Measurements from ENCODE around the gene SLC25A36. TPM values are rescaled to one million over a fixed set of nuclear protein-coding genes. Genes with fewer than 3 reads are reported as not detected.

Gene SLC25A36, protein sequence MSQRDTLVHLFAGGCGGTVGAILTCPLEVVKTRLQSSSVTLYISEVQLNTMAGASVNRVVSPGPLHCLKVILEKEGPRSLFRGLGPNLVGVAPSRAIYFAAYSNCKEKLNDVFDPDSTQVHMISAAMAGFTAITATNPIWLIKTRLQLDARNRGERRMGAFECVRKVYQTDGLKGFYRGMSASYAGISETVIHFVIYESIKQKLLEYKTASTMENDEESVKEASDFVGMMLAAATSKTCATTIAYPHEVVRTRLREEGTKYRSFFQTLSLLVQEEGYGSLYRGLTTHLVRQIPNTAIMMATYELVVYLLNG
- 49.9 TPM for polyA plus RNA-seq (2013, experiment 1 of 2)
- polyA plus RNA-seq (2013, experiment 2 of 2), result 54.7 TPM

GRCh38 chr3:140941434-140942220 is at the start of gene SLC25A36:
Gene SLC25A36 (plus strand): TSS chr3:140941836. CDS start chr3:140942055, 219 bp downstream.
- Histone ChIP-seq H3K27ac (ENCODE audit: low read depth, low read length) (peak within 1 kb of the TSS; percentile 98), H3K27me3 (ENCODE audit: insufficient read depth, low read length) (no peaks in the 10 kb centered on the region), H3K9me3 (ENCODE audit: insufficient read depth, low read depth, low read length) (no peaks in the 10 kb centered on the region), H3K4me1 (ENCODE audit: insufficient read depth, low read length) (peaks cover 26% of the 10 kb centered on the region), H3K9ac (ENCODE audit: low read depth, low read length) (peak within 1 kb of the TSS; percentile 99), H3K36me3 (ENCODE audit: insufficient read depth, low read length) (0 out of 2 replicates have a peak, but pooled peaks cover 2% of the 10 kb centered on the region), H3K4me3 (ENCODE audit: low read length) (peak within 1 kb of the TSS; percentile 94)
- under 1% methylated on average over 63 of the region's 72 CpGs for WGBS

- Histone ChIP-seq H3K4me3 (ENCODE audit: low read length) (no peak overlapping the region), H3K36me3 (ENCODE audit: insufficient read depth, low read length) (no peaks in the 10 kb centered on the region), H3K27ac (ENCODE audit: low read depth, low read length) (no peak overlapping the region), H3K9me3 (ENCODE audit: insufficient read depth, low read depth, low read length) (no peaks in the 10 kb centered on the region), H3K9ac (ENCODE audit: low read depth, low read length) (no peak overlapping the region), H3K4me1 (ENCODE audit: insufficient read depth, low read length) (no peaks in the 10 kb centered on the region), H3K27me3 (ENCODE audit: insufficient read depth, low read length) (no peaks in the 10 kb centered on the region)
- WGBS, result 61% methylated on average over 3 of the region's 3 CpGs
These were observed 44.6 kb upstream of the SLC25A36 start for GRCh38 chr3:140896997-140897396.

GRCh38 chr3:140898340-140899180 is 43.1 kb upstream of the SLC25A36 start:
- no peaks in the 10 kb centered on the region for H3K4me1 ChIP-seq (ENCODE audit: insufficient read depth, low read length)
- H3K27me3 ChIP-seq (ENCODE audit: insufficient read depth, low read length), result no peaks in the 10 kb centered on the region
- H3K9me3 ChIP-seq (ENCODE audit: insufficient read depth, low read depth, low read length), result no peaks in the 10 kb centered on the region
- 75% methylated on average over 3 of the region's 3 CpGs for WGBS
- no peak overlapping the region for H3K27ac ChIP-seq (ENCODE audit: low read depth, low read length)
- no peak overlapping the region for H3K4me3 ChIP-seq (ENCODE audit: low read length)
- no peaks in the 10 kb centered on the region for H3K36me3 ChIP-seq (ENCODE audit: insufficient read depth, low read length)
- no peak overlapping the region for H3K9ac ChIP-seq (ENCODE audit: low read depth, low read length)

GRCh38 chr3:140899363-140899762 is 42.3 kb upstream of the SLC25A36 start:
- H3K36me3 ChIP-seq (ENCODE audit: insufficient read depth, low read length), result no peaks in the 10 kb centered on the region
- no peaks in the 10 kb centered on the region for H3K9me3 ChIP-seq (ENCODE audit: insufficient read depth, low read depth, low read length)
- 89% methylated on average over 1 of the region's 1 CpG for whole genome bisulfite sequencing
- H3K4me3 ChIP-seq (ENCODE audit: low read length), result no peak overlapping the region
- no peak overlapping the region for H3K27ac ChIP-seq (ENCODE audit: low read depth, low read length)
- no peak overlapping the region for H3K9ac ChIP-seq (ENCODE audit: low read depth, low read length)
- no peaks in the 10 kb centered on the region for H3K4me1 ChIP-seq (ENCODE audit: insufficient read depth, low read length)
- no peaks in the 10 kb centered on the region for H3K27me3 ChIP-seq (ENCODE audit: insufficient read depth, low read length)

GRCh38 chr3:140902791-140903190 is 38.8 kb upstream of the SLC25A36 start:
- Histone ChIP-seq H3K4me3 (ENCODE audit: low read length) (no peak overlapping the region), H3K27me3 (ENCODE audit: insufficient read depth, low read length) (no peaks in the 10 kb centered on the region; the same call in 1 of the 2 replicates), H3K9me3 (ENCODE audit: insufficient read depth, low read depth, low read length) (no peaks in the 10 kb centered on the region), H3K4me1 (ENCODE audit: insufficient read depth, low read length) (no peaks in the 10 kb centered on the region), H3K36me3 (ENCODE audit: insufficient read depth, low read length) (no peaks in the 10 kb centered on the region), H3K27ac (ENCODE audit: low read depth, low read length) (no peak overlapping the region), H3K9ac (ENCODE audit: low read depth, low read length) (no peak overlapping the region)

DNA sequence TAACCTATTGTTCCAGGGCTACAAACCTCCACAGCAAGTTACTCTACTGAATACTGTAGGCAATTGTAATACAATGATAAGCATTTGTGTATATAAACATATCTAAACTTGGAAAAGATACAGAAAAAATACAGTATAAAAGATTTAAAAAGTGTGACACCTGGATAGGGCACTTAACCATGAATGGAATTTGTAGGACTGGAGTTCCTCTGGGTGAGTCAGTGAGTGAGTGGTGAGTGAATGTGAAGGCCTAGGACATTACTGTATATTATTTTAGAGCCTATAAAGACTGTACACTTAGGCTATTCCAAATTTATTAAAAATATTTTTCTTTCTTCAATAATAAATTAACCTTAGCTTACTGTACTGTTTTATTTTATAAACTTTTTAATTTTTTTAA is 38.4 kb upstream of the SLC25A36 start:
- Histone ChIP-seq H3K36me3 (ENCODE audit: insufficient read depth, low read length) (no peaks in the 10 kb centered on the region), H3K9me3 (ENCODE audit: insufficient read depth, low read depth, low read length) (no peaks in the 10 kb centered on the region), H3K27me3 (ENCODE audit: insufficient read depth, low read length) (no peaks in the 10 kb centered on the region; the same call in 1 of the 2 replicates), H3K4me1 (ENCODE audit: insufficient read depth, low read length) (no peaks in the 10 kb centered on the region), H3K9ac (ENCODE audit: low read depth, low read length) (no peak overlapping the region), H3K27ac (ENCODE audit: low read depth, low read length) (no peak overlapping the region), H3K4me3 (ENCODE audit: low read length) (no peak overlapping the region)

DNA sequence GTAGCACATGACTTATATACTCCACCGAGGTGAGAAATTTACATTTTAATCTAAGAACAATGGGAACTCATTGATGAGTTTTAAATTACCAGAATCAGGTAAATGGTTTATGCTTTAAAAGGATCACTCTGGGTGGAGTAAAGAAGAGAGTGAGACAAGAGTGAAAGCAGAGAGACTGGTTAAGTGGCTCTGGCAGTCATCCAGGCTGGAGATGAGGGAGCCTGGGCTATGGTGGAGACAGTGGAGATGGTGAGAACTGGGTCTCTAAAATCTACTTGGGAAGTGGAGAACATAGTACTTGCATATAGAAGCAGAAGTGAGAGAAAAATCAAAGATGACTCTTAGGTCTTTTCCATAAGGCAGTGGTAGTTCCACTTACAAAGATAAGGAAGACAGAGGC is 37.1 kb upstream of the SLC25A36 start:
- no peaks in the 10 kb centered on the region for H3K36me3 ChIP-seq (ENCODE audit: insufficient read depth, low read length)
- no peak overlapping the region for H3K9ac ChIP-seq (ENCODE audit: low read depth, low read length)
- 100% methylated on average over 1 of the region's 1 CpG for WGBS
- H3K9me3 ChIP-seq (ENCODE audit: insufficient read depth, low read depth, low read length), result no peaks in the 10 kb centered on the region
- no peaks in the 10 kb centered on the region for H3K4me1 ChIP-seq (ENCODE audit: insufficient read depth, low read length)
- H3K27me3 ChIP-seq (ENCODE audit: insufficient read depth, low read length), result no peaks in the 10 kb centered on the region; the same call in 1 of the 2 replicates
- H3K27ac ChIP-seq (ENCODE audit: low read depth, low read length), result no peak overlapping the region
- H3K4me3 ChIP-seq (ENCODE audit: low read length), result no peak overlapping the region

- H3K4me1 ChIP-seq (ENCODE audit: insufficient read depth, low read length), result no peaks in the 10 kb centered on the region
These were observed 36.1 kb upstream of the SLC25A36 start for GRCh38 chr3:140905559-140905958.

GRCh38 chr3:140906785-140907184 is 34.9 kb upstream of the SLC25A36 start:
- no peaks in the 10 kb centered on the region; the same call in 1 of the 2 replicates for H3K27me3 ChIP-seq (ENCODE audit: insufficient read depth, low read length)
- no peak overlapping the region for H3K9ac ChIP-seq (ENCODE audit: low read depth, low read length)
- H3K27ac ChIP-seq (ENCODE audit: low read depth, low read length), result no peak overlapping the region
- no peaks in the 10 kb centered on the region for H3K36me3 ChIP-seq (ENCODE audit: insufficient read depth, low read length)
- H3K4me3 ChIP-seq (ENCODE audit: low read length), result no peak overlapping the region
- no peaks in the 10 kb centered on the region for H3K4me1 ChIP-seq (ENCODE audit: insufficient read depth, low read length)
- WGBS, result 91% methylated on average over 1 of the region's 1 CpG
- no peaks in the 10 kb centered on the region for H3K9me3 ChIP-seq (ENCODE audit: insufficient read depth, low read depth, low read length)

More at GRCh38 chr3:140905559-140905958, 36.1 kb upstream of the SLC25A36 start:
- no peak overlapping the region for H3K4me3 ChIP-seq (ENCODE audit: low read length)
- 86% methylated on average over 2 of the region's 2 CpGs for WGBS
- H3K27ac ChIP-seq (ENCODE audit: low read depth, low read length), result no peak overlapping the region
- H3K9ac ChIP-seq (ENCODE audit: low read depth, low read length), result no peak overlapping the region
- H3K36me3 ChIP-seq (ENCODE audit: insufficient read depth, low read length), result no peaks in the 10 kb centered on the region
- H3K9me3 ChIP-seq (ENCODE audit: insufficient read depth, low read depth, low read length), result no peaks in the 10 kb centered on the region
- no peaks in the 10 kb centered on the region; the same call in 1 of the 2 replicates for H3K27me3 ChIP-seq (ENCODE audit: insufficient read depth, low read length)

- H3K36me3 ChIP-seq (ENCODE audit: insufficient read depth, low read length), result no peaks in the 10 kb centered on the region
- WGBS, result 33% methylated on average over 5 of the region's 5 CpGs
- no peaks in the 10 kb centered on the region for H3K4me1 ChIP-seq (ENCODE audit: insufficient read depth, low read length)
- 0 out of 2 replicates have a peak, but pooled peaks cover 5% of the 10 kb centered on the region for H3K27me3 ChIP-seq (ENCODE audit: insufficient read depth, low read length)
- H3K27ac ChIP-seq (ENCODE audit: low read depth, low read length), result no peak overlapping the region
- peak overlapping the region; percentile 42 for H3K4me3 ChIP-seq (ENCODE audit: low read length)
- H3K9me3 ChIP-seq (ENCODE audit: insufficient read depth, low read depth, low read length), result no peaks in the 10 kb centered on the region
- no peak overlapping the region for H3K9ac ChIP-seq (ENCODE audit: low read depth, low read length)
These were observed 30.8 kb upstream of the SLC25A36 start for GRCh38 chr3:140910860-140911259.

All from HUES64 (cell line).